Spleen (tissue), 11 donors: ENCODE measurements around the gene PLOD1. TPM values are rescaled to one million over a fixed set of nuclear protein-coding genes. Genes with fewer than 3 reads are reported as not detected.

Source experiments
- DNase-seq: peaks from one replicate; pipeline ENCODE4 v3.0.0-alpha.2; 2020
- H3K27ac ChIP-seq, 8 donors: fragments of 200-600 bp; sonication (generic) in 7 of 8; 1 replicate in 4 of 8; 2 replicates in 4 of 8; pipeline versions ENCODE4 v1.5.0 to v1.8.0; 2016 to 2021; ENCODE audit warnings: inconsistent platforms in 4 of 8, mild to moderate bottlenecking in 4 of 8, moderate library complexity in 1 of 8
- H3K27me3 ChIP-seq, 7 donors: fragments of 200-600 bp; sonication (generic) in 6 of 7; replicated peaks in 1 of 7; 1 replicate in 4 of 7; 2 replicates in 3 of 7; pipeline versions ENCODE4 v1.5.0 to v1.8.0; 2016 to 2021; ENCODE audit warnings: inconsistent platforms in 3 of 7, mild to moderate bottlenecking in 1 of 7
- H3K36me3 ChIP-seq, 6 donors: fragments of 200-600 bp; sonication (generic) in 5 of 6; 1 replicate in 4 of 6; 2 replicates in 2 of 6; pipeline versions ENCODE4 v1.5.0 to v1.8.0; 2016 to 2021; ENCODE audit warnings: inconsistent platforms in 2 of 6
- H3K4me1 ChIP-seq, 6 donors: fragments of 200-600 bp; sonication (generic) in 5 of 6; 1 replicate in 3 of 6; 2 replicates in 3 of 6; pipeline versions ENCODE4 v1.5.0 to v1.8.0; 2016 to 2021; ENCODE audit warnings: inconsistent platforms in 3 of 6
- H3K4me3 ChIP-seq, 8 donors: fragments of 200-600 bp; sonication (generic) in 7 of 8; 1 replicate in 4 of 8; 2 replicates in 4 of 8; pipeline versions ENCODE4 v1.5.0 to v1.8.0; 2016 to 2021; ENCODE audit warnings: inconsistent platforms in 4 of 8, mild to moderate bottlenecking in 4 of 8, moderate library complexity in 2 of 8
- H3K9me3 ChIP-seq, 8 donors: fragments of 200-600 bp; sonication (generic) in 7 of 8; 1 replicate in 4 of 8; 2 replicates in 4 of 8; pipeline versions ENCODE4 v1.5.0 to v1.8.0; 2016 to 2021; ENCODE audit warnings: inconsistent platforms in 4 of 8
- CTCF ChIP-seq, 11 experiments: fragments of 200-600 bp in 7 of 11; fragments of 450-650 bp in 4 of 11; sonication (generic) in 4 of 11; IDR thresholded peaks in 8 of 11; conservative IDR thresholded peaks in 3 of 11; 1 replicate in 7 of 11; 2 replicates in 4 of 11; pipeline versions ENCODE4 v1.4.0 to v1.8.0; 2016 to 2021; ENCODE audit warnings: antibody characterized with exemption in 11 of 11, inconsistent platforms in 4 of 11, mild to moderate bottlenecking in 1 of 11
- POLR2A ChIP-seq, 3 donors: fragments of 450-650 bp; IDR thresholded peaks; one replicate each; pipeline ENCODE4 v1.5.1; 2017; ENCODE audit warnings: antibody characterized with exemption in 3 of 3, mild to moderate bottlenecking in 1 of 3
- POLR2AphosphoS5 ChIP-seq, 3 donors: sonication (generic); formaldehyde crosslinking; IDR thresholded peaks; one replicate each; pipeline ENCODE4 v1.5.1; 2017; ENCODE audit warnings: antibody characterized with exemption in 3 of 3
- WGBS, 5 donors: extraction: QIAGEN DNeasy Blood & Tissue Kit in 3 of 5; methylation state at CpG; one replicate each; pipeline versions ENCODE4 v1.1.5 to v1.1.7; 2013 to 2018; 5-methylcytosine and 5-hydroxymethylcytosine counted together
- intact Hi-C: fragments of 100-400 bp; cut with DNase I; formaldehyde crosslinking; loops from one replicate; pipeline ENCODE4 v1.15.0; 2023; ENCODE audit warnings: low total_unique reads
- polyA plus RNA-seq, 3 donors: library from polyadenylated mRNA; stranded (reverse); fragments of 200-250 nt; gene quantifications; one replicate each; pipeline ENCODE4 v1.2.1, GENCODE V29; 2013
- total RNA-seq, 7 donors: library from RNA; depleted of rRNA in 3 of 7; stranded (reverse); fragments of >200 nt in 3 of 7; fragmentation: NEBNext Ultra II Directional in 4 of 7; extraction: Animal tissue kit (Norgen Biotek cat#: 25700) in 4 of 7; gene quantifications; one replicate each; pipeline versions ENCODE4 v1.1.0 to v1.2.1, GENCODE V29; 2016 to 2021
- donor health status: healthy with polysubstance abuse.
- donor health status: DM: no; HTN: no; CAD: no; lungs with moderate emphysema.
- donor health status: DM: no; HTN: no; CAD: no.
- donor health status: Bipolar disorder and iron deficiency.
- donor health status: healthy.
- donor health status: DM: no; HTN: no; CAD: no.
- donor health status: DM: yes; HTN: yes; CAD: no.

PLOD1 gene
- total and polyA plus RNA-seq, 10 donors: 11.6 to 53.4 (median 45.7) TPM

- 86 to 89% (median 88%) methylated on average over 13 to 14 of the region's 14 CpGs for WGBS, 5 donors
- no peak for TF ChIP-seq POLR2A (IDR thresholded peaks at IDR 0.05)
- no peak for TF ChIP-seq POLR2AphosphoS5 (IDR thresholded peaks at IDR 0.05)
- H3K27me3 ChIP-seq: no peaks in the 10 kb centered on the region
- DNase-seq: no peak
- H3K4me3 ChIP-seq: no peak overlapping the region
- peaks cover 0 to 76% (median 55%) of the 10 kb centered on the region in 6 donors for H3K36me3 ChIP-seq
- intact Hi-C loops: no loop called here
- H3K4me1 ChIP-seq: peaks cover 14 to 53% (median 38%) of the 10 kb centered on the region in 6 donors
- no peaks in the 10 kb centered on the region for H3K9me3 ChIP-seq
- peak overlapping the region in 1 of 8 donors; percentile 0 for H3K27ac ChIP-seq
Measured at GRCh38 chr1:11918799-11919519, 15.6 kb upstream of the PLOD1 start.

- TF ChIP-seq POLR2A (IDR thresholded peaks at IDR 0.05) (no peak), POLR2AphosphoS5 (IDR thresholded peaks at IDR 0.05) (no peak), CTCF (IDR thresholded peaks at IDR 0.05 in 8 of 11, conservative IDR thresholded peaks at IDR 0.05 in 3 of 11) (no peak)
- intact Hi-C loops: no loop called here
- H3K27ac ChIP-seq: no peak overlapping the region
- peaks cover 0 to 77% (median 55%) of the 10 kb centered on the region in 6 donors for H3K36me3 ChIP-seq
- no peak overlapping the region for H3K4me3 ChIP-seq
- no peaks in the 10 kb centered on the region for H3K27me3 ChIP-seq
- DNase-seq: no peak
- H3K4me1 ChIP-seq: peaks cover 21 to 59% (median 45%) of the 10 kb centered on the region in 6 donors
- no peaks in the 10 kb centered on the region for H3K9me3 ChIP-seq
- 86 to 94% (median 89%) methylated on average over 11 of the region's 11 CpGs for WGBS, 5 donors
Measured at GRCh38 chr1:11919621-11920020, 14.9 kb upstream of the PLOD1 start.

GRCh38 chr1:11920239-11920903 lies 14.1 kb upstream of the PLOD1 start:
- WGBS, 5 donors: 67 to 85% (median 81%) methylated on average over 5 to 12 of the region's 12 CpGs
- intact Hi-C loops: no loop called here
- H3K9me3 ChIP-seq: no peaks in the 10 kb centered on the region
- H3K27ac ChIP-seq: peak overlapping the region in 4 of 8 donors; percentile 9 to 46 (median 40)
- DNase-seq: no peak
- peaks cover 27 to 67% (median 52%) of the 10 kb centered on the region in 6 donors for H3K4me1 ChIP-seq
- TF ChIP-seq POLR2AphosphoS5 (IDR thresholded peaks at IDR 0.05) (no peak), POLR2A (IDR thresholded peaks at IDR 0.05) (no peak), CTCF (IDR thresholded peaks at IDR 0.05 in 8 of 11, conservative IDR thresholded peaks at IDR 0.05 in 3 of 11) (no peak)
- peaks cover 0 to 77% (median 55%) of the 10 kb centered on the region in 6 donors for H3K36me3 ChIP-seq
- no peaks in the 10 kb centered on the region for H3K27me3 ChIP-seq
- no peak overlapping the region for H3K4me3 ChIP-seq

GRCh38 chr1:11921022-11921421 lies 13.5 kb upstream of the PLOD1 start:
- WGBS, 5 donors: 78 to 92% (median 85%) methylated on average over 9 of the region's 9 CpGs
- Histone ChIP-seq H3K4me3 (no peak overlapping the region), H3K4me1 (peaks cover 27 to 69% (median 54%) of the 10 kb centered on the region in 6 donors), H3K9me3 (no peaks in the 10 kb centered on the region), H3K27me3 (no peaks in the 10 kb centered on the region), H3K27ac (peak overlapping the region in 4 of 8 donors; percentile 9 to 46 (median 40)), H3K36me3 (peaks cover 0 to 77% (median 55%) of the 10 kb centered on the region in 6 donors)
- TF ChIP-seq POLR2A (IDR thresholded peaks at IDR 0.05): no peak
- no peak for TF ChIP-seq CTCF (IDR thresholded peaks at IDR 0.05 in 8 of 11, conservative IDR thresholded peaks at IDR 0.05 in 3 of 11)
- TF ChIP-seq POLR2AphosphoS5 (IDR thresholded peaks at IDR 0.05): no peak
- intact Hi-C loops: no loop called here
- no peak for DNase-seq
